ENCODE data around the gene TRIM23.

The TRIM23 gene

DNA sequence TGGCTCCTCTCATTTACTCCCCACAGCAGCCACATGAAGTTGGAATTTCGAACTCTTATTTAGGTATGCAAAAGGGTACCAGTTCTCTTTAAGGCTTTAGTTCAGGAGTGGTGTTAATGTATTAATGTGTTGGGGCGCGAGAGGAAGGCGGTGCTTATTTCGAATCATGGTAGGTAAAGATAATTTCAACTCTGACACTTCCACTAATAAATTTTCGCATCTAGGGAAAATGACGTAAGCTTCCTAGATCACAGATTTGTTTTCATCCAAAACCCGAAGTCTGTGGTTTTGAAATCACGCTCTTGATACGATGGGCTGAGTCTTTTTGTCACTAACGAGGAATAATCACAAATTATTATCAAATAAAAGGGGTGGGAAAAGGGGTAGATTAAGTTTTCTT lies 60.4 kb downstream of the TRIM23 start:
- no peak for DNase-seq

DNA sequence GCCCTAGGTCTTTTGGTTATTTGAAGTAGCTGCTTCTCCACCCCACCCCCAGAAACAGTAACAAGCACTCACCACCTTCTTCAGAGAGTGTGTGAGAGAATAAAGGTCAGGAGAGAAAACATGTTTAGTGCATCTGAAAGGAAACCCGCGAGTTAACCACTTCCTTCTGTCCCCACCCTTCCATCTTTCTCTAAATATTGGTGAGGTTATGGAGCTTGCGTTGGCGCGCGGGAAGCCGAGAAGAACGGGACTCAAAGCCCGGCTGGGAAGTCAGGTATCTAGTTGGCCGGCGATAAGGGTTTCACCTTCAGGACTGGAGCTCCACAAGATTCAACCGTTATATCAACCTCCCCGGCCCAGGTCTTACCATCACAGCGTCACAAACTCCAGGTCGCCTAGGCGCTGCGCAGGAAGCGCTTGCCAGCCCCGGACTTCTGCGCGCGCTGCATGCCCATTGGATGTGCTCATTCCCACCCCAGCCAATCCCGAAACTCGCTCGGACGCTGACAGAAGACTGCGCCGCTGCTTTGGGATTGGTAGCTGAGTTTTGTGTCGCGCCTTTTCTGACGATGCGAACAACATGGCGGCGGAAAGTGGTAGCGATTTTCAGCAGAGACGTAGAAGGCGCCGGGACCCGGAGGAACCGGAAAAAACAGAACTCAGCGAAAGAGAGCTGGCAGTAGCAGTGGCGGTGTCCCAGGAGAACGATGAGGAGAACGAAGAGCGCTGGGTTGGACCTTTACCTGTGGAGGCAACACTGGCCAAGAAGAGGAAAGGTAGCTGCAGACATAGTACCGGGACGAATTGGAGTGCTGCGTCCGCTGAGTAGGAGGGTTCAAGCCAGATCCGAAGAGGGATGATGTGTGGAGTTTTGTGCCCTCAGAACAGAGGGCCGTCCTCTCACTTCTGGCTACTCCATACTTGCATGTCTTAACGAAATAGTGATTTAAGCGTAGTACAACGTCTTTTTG lies 61.1 kb downstream of the TRIM23 start, which contains the start of the genes CENPK and PPWD1:
TSS of gene CENPK (minus strand) at position 438 of the 971 bp plus-strand sequence. CDS start 8,261 bp downstream, outside the sequence.
TSS of gene PPWD1 (plus strand) at position 566 of the 971 bp plus-strand sequence. CDS start at position 581, 15 bp downstream.
- peak; percentile 77 to 83 for DNase-seq

DNA sequence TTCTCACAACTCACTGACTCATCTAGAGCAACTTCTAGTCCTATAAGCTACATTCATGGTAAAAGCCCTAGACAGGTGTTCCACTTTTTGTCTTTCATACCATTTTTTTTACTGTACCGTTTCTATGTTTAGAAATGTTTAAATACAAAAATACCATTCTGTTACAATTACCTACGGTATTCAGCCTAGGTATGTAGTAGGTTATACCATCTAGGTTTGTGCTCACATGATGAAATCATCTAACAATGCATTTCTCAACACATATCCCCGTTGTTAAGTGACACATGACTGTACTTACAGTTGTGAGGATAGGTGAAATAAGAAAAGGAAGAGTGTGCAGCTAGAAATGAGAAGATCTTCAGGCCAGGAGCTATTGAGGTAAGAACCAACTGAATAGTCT lies 67.4 kb downstream of the TRIM23 start:
- DNase-seq: no peak

DNA sequence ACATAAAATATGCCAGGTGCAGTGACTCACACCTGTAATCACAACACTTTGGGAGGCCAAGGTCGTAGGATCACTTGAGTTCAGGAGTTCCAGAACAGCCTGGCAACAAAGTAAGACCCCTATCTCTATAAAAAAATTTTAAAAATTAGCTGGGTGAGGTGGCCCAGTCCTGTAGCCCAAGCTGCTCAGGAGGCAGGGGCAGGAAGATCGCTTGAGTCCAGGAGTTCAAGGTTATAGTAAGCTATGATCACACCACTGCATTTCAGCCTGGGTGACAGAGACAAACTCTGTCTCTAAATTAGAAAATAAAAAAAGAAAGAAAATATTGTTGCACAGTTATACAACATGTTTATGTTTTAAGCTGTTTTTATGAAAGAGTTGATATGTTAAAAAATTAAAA lies 68.0 kb downstream of the TRIM23 start:
- DNase-seq: no peak

DNA sequence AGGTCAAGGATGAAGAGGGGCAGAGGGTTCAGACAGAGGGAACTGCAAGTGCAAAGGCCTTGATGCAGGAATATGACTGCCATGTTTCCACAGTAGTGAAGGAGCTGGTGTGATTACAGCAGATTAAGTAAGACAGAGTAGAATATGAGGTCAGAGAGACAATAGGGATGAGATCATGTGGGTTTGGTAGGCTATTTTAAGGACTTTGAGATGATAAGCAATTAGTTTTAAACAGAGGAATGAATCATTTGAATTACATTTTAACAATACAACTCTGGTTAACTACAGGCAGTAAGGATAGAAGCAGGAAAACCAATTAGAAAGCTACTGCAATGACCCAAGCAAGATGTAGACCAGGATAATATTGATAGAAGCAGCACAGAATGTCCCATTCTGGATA lies 68.8 kb downstream of the TRIM23 start:
- DNase-seq: no peak

DNA sequence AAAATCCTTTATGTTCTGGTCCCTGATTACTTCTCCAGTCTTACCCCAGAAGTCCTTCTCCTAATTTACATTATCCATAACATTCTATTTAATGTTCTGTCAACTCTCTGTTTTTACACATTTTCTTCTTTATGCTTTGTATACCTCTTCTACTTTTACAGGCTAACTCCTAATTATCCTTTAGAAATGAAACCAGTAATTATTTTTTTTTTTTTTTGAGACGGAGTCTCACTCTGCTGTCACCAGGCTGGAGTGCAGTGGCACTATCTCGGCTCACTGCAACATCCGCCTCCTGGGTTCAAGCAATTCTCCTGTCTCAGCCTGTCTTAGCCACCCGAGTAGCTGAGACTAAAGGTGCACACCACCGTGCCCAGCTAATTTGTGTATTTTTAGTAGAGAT lies 70.2 kb downstream of the TRIM23 start:
- no peak for DNase-seq

DNA sequence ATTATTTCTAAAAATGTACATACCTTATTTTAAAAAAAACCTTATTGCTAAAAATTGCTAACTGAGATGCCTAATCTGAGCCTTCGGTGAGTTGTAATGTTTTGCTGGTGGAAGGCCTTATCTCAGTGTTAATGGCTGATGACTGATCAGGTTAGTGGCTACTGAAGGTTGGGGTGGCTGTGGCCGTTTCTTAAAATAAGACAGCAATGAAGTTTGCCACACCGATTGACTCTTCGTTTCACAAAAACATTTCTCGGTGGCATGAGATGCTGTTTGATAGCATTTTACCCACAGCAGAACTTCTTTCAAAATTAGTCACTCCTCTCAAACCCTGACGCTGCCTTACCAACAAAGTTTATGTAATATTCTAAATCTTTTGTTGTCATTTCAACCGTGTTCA lies 75.9 kb downstream of the TRIM23 start:
- DNase-seq: no peak

DNA sequence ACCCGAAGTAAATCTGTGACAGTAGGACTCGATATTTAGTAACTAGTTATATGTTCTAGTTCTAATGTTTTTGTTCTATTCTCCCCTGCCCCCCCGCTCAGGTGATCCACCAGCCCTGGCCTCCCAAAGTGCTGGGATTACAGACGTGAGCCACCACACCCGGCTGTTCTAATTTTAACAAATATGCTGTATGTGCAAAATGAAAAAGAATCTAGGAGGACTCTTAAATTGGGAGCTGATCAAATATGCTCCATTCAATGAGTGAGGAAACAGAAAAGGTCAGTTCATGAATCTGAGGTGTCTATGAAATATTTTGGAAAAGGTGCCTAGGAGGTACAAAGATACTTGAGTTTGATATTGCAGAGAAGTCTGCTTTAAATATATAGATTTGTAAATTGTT lies 78.0 kb downstream of the TRIM23 start:
- no peak for DNase-seq

DNA sequence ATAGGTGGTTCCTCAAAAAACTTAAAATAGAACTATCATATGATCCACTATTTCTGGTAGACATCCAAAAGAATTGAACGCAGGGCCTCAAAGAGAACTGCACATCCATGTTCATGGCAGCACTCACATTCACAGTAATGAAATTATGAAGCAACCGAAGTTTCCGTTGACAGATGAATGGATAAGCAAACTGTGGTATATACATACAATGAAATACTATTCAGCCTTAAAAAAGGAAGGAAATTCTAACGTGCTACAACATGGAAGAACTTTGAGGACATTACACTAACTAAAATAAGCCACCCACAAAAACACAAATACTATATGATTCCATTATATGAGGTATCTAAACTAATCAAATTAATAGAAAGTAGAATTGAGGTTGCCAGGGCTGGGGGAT lies 79.7 kb downstream of the TRIM23 start:
- no peak for DNase-seq

DNA sequence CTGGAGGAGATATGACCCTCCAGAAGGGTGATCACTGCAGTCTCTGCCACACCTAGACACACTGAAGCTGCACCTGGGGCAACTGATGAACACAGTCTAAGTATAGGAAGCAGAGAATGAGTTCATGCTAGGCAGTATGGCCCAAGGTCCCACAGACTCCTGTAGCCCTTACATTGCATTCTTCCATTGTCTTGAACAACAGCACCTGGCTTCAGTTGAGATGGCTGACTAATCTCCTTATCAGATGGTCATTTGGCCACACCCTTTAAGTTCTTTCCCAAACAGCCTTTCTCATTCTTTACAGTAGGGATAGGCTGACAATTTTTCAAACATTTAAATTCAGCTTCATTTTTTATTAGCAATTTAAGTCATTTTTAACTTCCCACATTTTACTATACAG lies 84.3 kb downstream of the TRIM23 start:
- no peak for DNase-seq

All from NCI-H1930 (cell line).